HG03378 (cell line): ENCODE measurements around the gene ZC3H8.

ENCODE experiments used
- ATAC-seq: cut with Tn5 transposase; IDR thresholded peaks from one replicate; pipeline ENCODE4 v1.9.1; 2021; ENCODE audit warnings: mild to moderate bottlenecking, moderate library complexity; ENCODE audit not compliant: unreplicated experiment

ZC3H8 gene

DNA sequence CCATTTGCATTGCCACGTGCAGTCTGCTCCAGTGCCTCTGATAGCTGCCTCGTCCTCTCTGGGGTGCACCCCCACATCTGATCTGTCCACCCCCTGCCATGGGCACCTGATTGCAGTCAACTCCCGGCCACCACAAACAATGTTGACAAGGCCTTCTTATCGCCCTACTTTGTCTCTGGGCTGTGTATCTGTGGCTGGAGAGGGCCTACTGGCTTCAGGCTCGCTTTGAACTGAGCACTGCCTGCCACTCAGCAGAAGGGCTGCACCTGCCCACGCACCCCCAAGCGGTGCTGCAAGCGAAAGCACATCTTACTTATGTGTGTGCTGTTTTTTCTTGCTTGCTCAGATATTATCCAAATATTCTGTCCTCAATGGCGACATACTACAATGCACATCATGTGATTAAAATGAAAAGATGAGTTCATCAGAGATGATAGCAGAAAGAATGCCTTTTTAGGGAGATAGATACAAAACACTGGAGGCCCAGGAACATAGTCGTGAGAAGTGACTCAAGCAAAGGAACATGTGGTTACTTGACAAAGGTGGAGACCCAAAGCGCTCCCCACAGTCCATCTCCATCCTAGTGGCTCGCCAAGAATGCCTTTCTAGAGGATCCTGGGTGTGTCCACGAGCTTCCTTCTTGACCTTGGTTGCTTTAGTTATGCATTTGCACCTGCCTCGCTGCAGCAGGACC is 87.9 kb downstream of the ZC3H8 start:
- ATAC-seq = no peak

DNA sequence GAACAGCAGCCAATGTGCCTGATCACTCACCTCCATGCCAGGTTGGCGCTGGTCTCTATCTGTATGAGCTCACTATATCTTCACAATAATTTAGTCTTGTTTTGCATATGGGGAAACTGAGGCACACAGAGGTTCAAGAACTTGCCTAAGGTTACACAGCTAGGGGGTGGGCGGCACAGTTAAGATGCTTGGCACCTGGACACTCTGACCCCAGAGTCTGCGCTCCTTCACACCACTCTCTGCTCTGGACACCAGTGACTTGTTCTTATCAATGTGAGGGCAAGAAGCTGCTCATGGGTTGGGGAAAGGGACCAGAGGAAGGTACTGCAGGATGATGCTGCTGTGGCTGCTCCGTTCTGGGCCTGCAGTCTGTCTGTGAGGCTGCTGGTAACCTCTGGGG is 89.5 kb downstream of the ZC3H8 start:
- ATAC-seq = no peak

DNA sequence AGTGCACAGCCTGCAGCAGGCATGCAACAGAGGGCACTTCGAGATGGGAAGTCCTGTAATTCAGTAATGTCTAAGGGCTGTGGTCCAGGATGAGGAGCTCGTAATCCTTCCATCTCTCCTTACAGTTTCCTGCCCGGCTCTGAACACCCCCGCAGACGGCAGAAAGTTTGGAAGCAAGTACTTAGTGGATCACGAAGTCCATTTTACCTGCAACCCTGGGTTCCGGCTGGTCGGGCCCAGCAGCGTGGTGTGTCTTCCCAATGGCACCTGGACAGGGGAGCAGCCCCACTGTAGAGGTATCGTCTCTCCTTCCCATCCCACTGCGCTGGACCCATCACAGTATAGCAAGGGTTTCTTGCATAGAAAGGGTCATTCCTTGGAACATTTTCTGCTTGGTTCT is 90.0 kb downstream of the ZC3H8 start:
- no peak for ATAC-seq

DNA sequence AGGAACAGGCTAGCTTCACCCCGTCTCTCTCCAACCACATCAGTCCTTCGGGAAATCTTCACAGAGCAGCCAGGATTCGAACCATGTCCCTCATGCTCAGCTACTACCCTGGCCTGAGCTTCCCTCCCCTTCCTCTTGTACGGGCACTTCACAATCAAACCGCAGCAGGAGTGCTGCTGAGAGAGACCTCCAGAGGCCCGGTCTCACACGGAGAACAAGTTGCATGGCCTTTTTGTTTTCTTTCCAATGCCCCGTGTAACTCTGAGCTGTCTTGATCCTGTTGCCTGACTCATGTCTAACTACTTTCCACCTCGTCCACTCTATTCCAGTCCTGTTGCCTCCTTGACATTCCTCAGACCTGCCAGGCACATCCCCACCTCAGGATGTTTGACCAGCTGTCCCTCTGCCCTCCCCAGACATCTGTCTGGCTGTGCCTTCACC is 91.3 kb downstream of the ZC3H8 start:
- no peak for ATAC-seq

DNA sequence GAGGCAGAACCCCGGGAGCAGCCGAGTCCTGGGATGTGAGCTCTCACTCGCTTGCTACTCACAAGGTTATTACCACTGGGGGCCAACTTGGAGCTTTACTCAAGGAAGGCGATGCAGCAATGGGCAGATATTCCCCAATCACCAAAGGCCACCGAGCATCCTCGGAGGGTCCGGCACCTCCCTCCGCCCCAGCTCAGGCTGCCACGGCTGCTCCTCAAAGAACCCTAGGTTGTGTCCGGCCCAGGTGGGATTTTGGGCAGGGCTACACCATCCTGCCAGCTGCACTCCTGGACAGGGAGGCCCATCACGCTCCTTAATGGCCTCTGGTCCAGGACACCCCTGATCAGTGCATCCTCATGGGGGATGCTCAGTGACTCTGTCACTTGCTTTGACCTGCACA is 91.9 kb downstream of the ZC3H8 start:
- no peak for ATAC-seq

DNA sequence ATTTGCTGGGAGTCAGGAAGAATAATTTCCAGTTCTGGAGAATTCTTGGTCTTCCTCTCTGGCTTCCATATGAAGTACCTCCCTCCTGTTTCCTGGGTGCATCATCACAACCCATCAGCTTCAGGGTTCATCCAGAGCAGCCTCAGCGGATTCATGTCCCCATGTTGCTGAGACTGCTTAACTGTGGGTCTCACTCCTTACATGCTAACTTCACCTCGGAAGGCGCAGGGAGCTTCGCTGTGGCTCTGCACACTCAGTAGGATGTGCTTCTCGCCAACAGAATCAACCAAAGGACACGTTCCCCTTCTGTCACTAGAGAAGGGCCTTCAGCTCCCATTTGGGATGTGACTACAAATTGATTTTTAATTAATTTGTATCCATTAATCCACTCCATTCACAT is 92.5 kb downstream of the ZC3H8 start:
- no peak for ATAC-seq
